Caco-2 (cell line): ENCODE data around the gene ZNF133. TPM values are rescaled to one million over a fixed set of nuclear protein-coding genes. Genes with fewer than 3 reads are reported as not detected.

Experiments used
- BruUV-seq: library from RNA; stranded (reverse); fragments of 400-500 nt; replicated peaks from 2 replicates; lab custom pipeline; 2021; lab: Mats Ljungman, UMichigan
- CTCF ChIA-PET: fragments of 300-600 bp; sonication (Branson Sonifier 250); formaldehyde crosslinking; loops from one replicate; lab custom pipeline; 2022; ENCODE audit warnings: antibody characterized with exemption; lab: Charles Lee
- POLR2A ChIA-PET: fragments of 300-600 bp; sonication (Branson Sonifier 250); formaldehyde crosslinking; loops from one replicate; lab custom pipeline; 2022; ENCODE audit warnings: antibody characterized with exemption; lab: Charles Lee
- DNase-seq, 2 experiments: peaks; one replicate each; pipeline versions ENCODE4 v3.0.0 to v3.0.0-alpha.2; 2020 to 2022
- H3K27me3 ChIP-seq: replicated peaks from 2 replicates; pipeline ENCODE4 v1.6.0; 2011; ENCODE audit warnings: low read length; ENCODE audit not compliant: control insufficient read depth, insufficient read depth
- H3K36me3 ChIP-seq: 2 replicates; pipeline ENCODE4 v1.5.1; 2011; ENCODE audit warnings: low read length; ENCODE audit not compliant: control insufficient read depth, insufficient read depth
- H3K4me1 ChIP-seq: fragments of 250-450 bp; sonication (Bioruptor Pico); 2 replicates; pipeline ENCODE4 v1.5.1; 2020; ENCODE audit warnings: mild to moderate bottlenecking
- H3K4me3 ChIP-seq: 2 replicates; pipeline ENCODE4 v1.5.1; 2011; ENCODE audit warnings: low read depth, mild to moderate bottlenecking, control low read depth, low read length
- H3K9me3 ChIP-seq: fragments of 250-450 bp; sonication (Bioruptor Pico); 2 replicates; pipeline ENCODE4 v1.5.1; 2020; ENCODE audit warnings: mild to moderate bottlenecking, moderate library complexity
- H3K27ac Mint-ChIP-seq: one replicate; pipeline ENCODE4 v1.8.0; 2022; ENCODE audit warnings: mixed read lengths; ENCODE audit not compliant: unreplicated experiment
- H3K27me3 Mint-ChIP-seq: one replicate; pipeline ENCODE4 v1.8.0; 2022; ENCODE audit warnings: mixed read lengths; ENCODE audit not compliant: insufficient read depth, unreplicated experiment
- H3K36me3 Mint-ChIP-seq: one replicate; pipeline ENCODE4 v1.8.0; 2022; ENCODE audit warnings: mild to moderate bottlenecking, mixed read lengths; ENCODE audit not compliant: insufficient read depth, unreplicated experiment
- H3K4me1 Mint-ChIP-seq: one replicate; pipeline ENCODE4 v1.8.0; 2022; ENCODE audit warnings: low read depth, mixed read lengths; ENCODE audit not compliant: unreplicated experiment
- H3K4me3 Mint-ChIP-seq: one replicate; pipeline ENCODE4 v1.8.0; 2022; ENCODE audit warnings: mild to moderate bottlenecking, moderate library complexity, mixed read lengths; ENCODE audit not compliant: unreplicated experiment
- H3K9me3 Mint-ChIP-seq: one replicate; pipeline ENCODE4 v1.8.0; 2022; ENCODE audit warnings: mixed read lengths; ENCODE audit not compliant: unreplicated experiment
- intact Hi-C: fragments of 100-400 bp; cut with micrococcal nuclease; formaldehyde crosslinking; loops from one replicate; pipeline ENCODE4 v1.10.0; 2022; ENCODE audit not compliant: unreplicated experiment
- total RNA-seq: library from RNA; stranded (reverse); gene quantifications from 2 replicates; pipeline ENCODE4 v1.2.3, GENCODE V29; 2022
- TF ChIP-seq, protein P1 (sequence below), 2 experiments: fragments of 200-600 bp in 1 of 2; IDR thresholded peaks; 1 replicate in 1 of 2; 2 replicates in 1 of 2; pipeline versions ENCODE4 v1.5.1 to v1.8.0; 2011 to 2022; ENCODE audit warnings: antibody characterized with exemption in 1 of 2, control low read depth in 1 of 2, inconsistent platforms in 1 of 2, low read depth in 1 of 2, low read length in 1 of 2, mild to moderate bottlenecking in 1 of 2, moderate library complexity in 1 of 2; ENCODE audit not compliant: insufficient read depth in 1 of 2, severe bottlenecking in 1 of 2, unreplicated experiment in 1 of 2

Gene ZNF133
- total RNA-seq, 1 experiment from 2014 or later: 14.8 TPM

DNA sequence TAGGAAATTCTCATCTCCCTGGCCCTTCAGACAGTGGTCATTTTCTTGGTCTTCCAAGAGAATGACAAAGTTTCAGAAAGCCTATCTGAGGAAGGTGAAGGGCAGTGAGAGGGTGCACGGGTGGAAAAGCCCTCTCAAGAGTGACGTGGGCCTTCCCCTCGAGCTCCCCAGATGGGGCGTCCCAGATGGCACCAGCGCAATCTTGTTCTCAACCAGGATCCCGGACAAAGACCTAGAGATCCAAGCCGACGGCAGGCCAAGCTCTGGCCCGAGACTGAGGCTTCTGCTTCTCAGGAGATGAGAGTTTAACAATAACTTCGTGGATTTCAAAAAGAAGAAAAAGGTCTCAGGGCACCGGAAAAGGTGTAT lies 797 bp upstream of the ZNF133 start:
- Mint-ChIP-seq H3K4me1 (peaks cover 17% of the 10 kb centered on the region), H3K4me3 (peak overlapping the region; percentile 96), H3K27me3 (no peaks in the 10 kb centered on the region), H3K9me3 (peaks cover 30% of the 10 kb centered on the region), H3K36me3 (peaks cover 27% of the 10 kb centered on the region), H3K27ac (peak overlapping the region; percentile 96)
- TF ChIP-seq, protein P1, sequence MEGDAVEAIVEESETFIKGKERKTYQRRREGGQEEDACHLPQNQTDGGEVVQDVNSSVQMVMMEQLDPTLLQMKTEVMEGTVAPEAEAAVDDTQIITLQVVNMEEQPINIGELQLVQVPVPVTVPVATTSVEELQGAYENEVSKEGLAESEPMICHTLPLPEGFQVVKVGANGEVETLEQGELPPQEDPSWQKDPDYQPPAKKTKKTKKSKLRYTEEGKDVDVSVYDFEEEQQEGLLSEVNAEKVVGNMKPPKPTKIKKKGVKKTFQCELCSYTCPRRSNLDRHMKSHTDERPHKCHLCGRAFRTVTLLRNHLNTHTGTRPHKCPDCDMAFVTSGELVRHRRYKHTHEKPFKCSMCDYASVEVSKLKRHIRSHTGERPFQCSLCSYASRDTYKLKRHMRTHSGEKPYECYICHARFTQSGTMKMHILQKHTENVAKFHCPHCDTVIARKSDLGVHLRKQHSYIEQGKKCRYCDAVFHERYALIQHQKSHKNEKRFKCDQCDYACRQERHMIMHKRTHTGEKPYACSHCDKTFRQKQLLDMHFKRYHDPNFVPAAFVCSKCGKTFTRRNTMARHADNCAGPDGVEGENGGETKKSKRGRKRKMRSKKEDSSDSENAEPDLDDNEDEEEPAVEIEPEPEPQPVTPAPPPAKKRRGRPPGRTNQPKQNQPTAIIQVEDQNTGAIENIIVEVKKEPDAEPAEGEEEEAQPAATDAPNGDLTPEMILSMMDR (IDR thresholded peaks at IDR 0.05; ENCODE audit: insufficient read depth in 1 of 2, low read depth in 1 of 2, low read length in 1 of 2, severe bottlenecking in 1 of 2, unreplicated experiment in 1 of 2): no peak
- H3K36me3 ChIP-seq: peaks cover 3% of the 10 kb centered on the region; the same call in 1 of the 2 replicates
- H3K4me1 ChIP-seq: 0 out of 2 replicates have a peak, but pooled peaks cover 13% of the 10 kb centered on the region
- intact Hi-C loops: loop anchor here (5.0 kb wide), 1 partner anchor 100 kb away; no protein-coding TSS in a partner anchor
- no peaks in the 10 kb centered on the region for H3K27me3 ChIP-seq
- BruUV-seq: TSS peak; percentile 97
- H3K9me3 ChIP-seq: peaks cover 19% of the 10 kb centered on the region; the same call in 1 of the 2 replicates
- POLR2A ChIA-PET: interaction anchor here (0.6 to 1.5 kb wide), 6 partner anchors 11 to 220 kb away, joined by 3 to 18 read pairs (median 4); partner anchors contain the start of gene SEC23B
- DNase-seq: no peak
- CTCF ChIA-PET: interaction anchor here (0.7 kb wide), 1 partner anchor 102 kb away, joined by 3 read pairs; no protein-coding TSS in a partner anchor
- peak overlapping the region; percentile 68 for H3K4me3 ChIP-seq

DNA sequence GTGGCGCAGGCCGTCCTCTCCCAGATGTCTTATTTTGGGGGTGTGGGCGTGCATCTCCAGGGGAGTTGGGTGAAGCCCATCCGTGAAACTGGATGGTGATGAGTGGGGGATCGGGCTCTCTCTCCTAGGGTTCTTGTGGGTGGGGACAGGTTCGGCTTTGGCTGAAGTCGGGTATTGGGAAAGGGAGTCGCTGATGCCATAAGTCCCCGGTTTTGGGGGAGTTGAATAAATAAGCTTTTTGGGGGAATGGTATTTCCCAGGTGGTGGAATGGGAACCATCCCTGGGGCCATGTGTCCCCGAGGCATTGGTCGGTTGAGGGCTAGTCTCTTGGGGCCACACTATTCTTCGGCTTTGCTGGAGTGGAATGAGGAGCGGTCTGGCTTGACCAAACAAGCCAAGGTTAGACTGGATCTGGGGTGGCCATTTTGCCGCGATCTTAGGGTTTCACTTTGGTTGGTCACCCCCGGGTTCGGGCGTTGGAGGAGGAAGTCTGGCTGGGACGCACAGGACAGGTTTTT lies 481 bp downstream of the ZNF133 start:
- no TSS peak for BruUV-seq
- ChIA-PET POLR2A (interaction anchor here (0.6 to 1.5 kb wide), 7 partner anchors 35 to 303 kb away, joined by 3 to 18 read pairs (median 4); partner anchors contain the start of genes RBBP9 and SEC23B), CTCF (interaction anchor here (0.7 to 0.9 kb wide), 2 partner anchors 16 to 142 kb away, joined by 3 to 7 read pairs; no protein-coding TSS in a partner anchor)
- peaks cover 28% of the 10 kb centered on the region for H3K9me3 Mint-ChIP-seq
- H3K27ac Mint-ChIP-seq: peak overlapping the region; percentile 96
- Histone ChIP-seq H3K4me3 (peak overlapping the region; percentile 68), H3K36me3 (peaks cover 3% of the 10 kb centered on the region; the same call in 1 of the 2 replicates), H3K4me1 (0 out of 2 replicates have a peak, but pooled peaks cover 13% of the 10 kb centered on the region), H3K27me3 (no peaks in the 10 kb centered on the region), H3K9me3 (peaks cover 17% of the 10 kb centered on the region; the same call in 1 of the 2 replicates)
- H3K36me3 Mint-ChIP-seq: peaks cover 27% of the 10 kb centered on the region
- intact Hi-C loops: loop anchor here (2.0 to 5.0 kb wide), 2 partner anchors 36 to 98 kb away; no protein-coding TSS in a partner anchor
- H3K4me1 Mint-ChIP-seq: peaks cover 17% of the 10 kb centered on the region
- H3K4me3 Mint-ChIP-seq: peak overlapping the region; percentile 96
- TF ChIP-seq, protein P1 (IDR thresholded peaks at IDR 0.05; ENCODE audit: insufficient read depth in 1 of 2, low read depth in 1 of 2, low read length in 1 of 2, severe bottlenecking in 1 of 2, unreplicated experiment in 1 of 2): no peak
- H3K27me3 Mint-ChIP-seq: no peaks in the 10 kb centered on the region
- peak; percentile 41 to 46 for DNase-seq

DNA sequence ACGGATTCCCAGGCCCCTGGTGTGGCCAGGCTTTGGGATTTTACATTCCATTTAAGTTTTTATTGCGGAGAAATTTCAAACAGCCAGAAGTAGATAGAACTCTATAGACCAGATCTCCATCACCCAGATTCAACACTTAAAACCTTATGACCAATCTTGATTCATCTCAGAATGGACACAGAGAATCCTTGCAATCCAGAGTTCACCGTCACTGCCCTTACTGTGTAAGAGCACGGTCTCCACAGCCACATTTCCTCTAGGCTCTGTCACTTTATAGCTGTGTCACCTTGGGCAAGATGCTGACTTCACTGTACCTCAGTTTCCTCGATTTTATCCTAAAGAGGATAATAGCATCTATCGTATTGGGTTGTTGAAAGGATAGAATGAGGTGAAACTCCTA lies 979 bp downstream of the ZNF133 start:
- H3K36me3 Mint-ChIP-seq: peaks cover 27% of the 10 kb centered on the region

More for the DNA sequence above, 979 bp downstream of the ZNF133 start:
- BruUV-seq: no TSS peak
- ChIA-PET POLR2A (no interaction called here), CTCF (no interaction called here)
- Mint-ChIP-seq H3K4me1 (peaks cover 17% of the 10 kb centered on the region), H3K4me3 (peak overlapping the region; percentile 96), H3K9me3 (peaks cover 23% of the 10 kb centered on the region), H3K27me3 (no peaks in the 10 kb centered on the region), H3K27ac (peak overlapping the region; percentile 96)
- Histone ChIP-seq H3K9me3 (peaks cover 16% of the 10 kb centered on the region; the same call in 1 of the 2 replicates), H3K36me3 (peaks cover 3% of the 10 kb centered on the region; the same call in 1 of the 2 replicates), H3K4me1 (0 out of 2 replicates have a peak, but pooled peaks cover 13% of the 10 kb centered on the region), H3K27me3 (no peaks in the 10 kb centered on the region), H3K4me3 (peak overlapping the region; percentile 68)
- DNase-seq: no peak
- TF ChIP-seq, protein P1 (IDR thresholded peaks at IDR 0.05; ENCODE audit: insufficient read depth in 1 of 2, low read depth in 1 of 2, low read length in 1 of 2, severe bottlenecking in 1 of 2, unreplicated experiment in 1 of 2): no peak
- intact Hi-C loops: loop anchor here (2.0 to 5.0 kb wide), 2 partner anchors 35 to 98 kb away; no protein-coding TSS in a partner anchor
